ENCODE data around the gene KIAA1958.

The KIAA1958 gene

DNA sequence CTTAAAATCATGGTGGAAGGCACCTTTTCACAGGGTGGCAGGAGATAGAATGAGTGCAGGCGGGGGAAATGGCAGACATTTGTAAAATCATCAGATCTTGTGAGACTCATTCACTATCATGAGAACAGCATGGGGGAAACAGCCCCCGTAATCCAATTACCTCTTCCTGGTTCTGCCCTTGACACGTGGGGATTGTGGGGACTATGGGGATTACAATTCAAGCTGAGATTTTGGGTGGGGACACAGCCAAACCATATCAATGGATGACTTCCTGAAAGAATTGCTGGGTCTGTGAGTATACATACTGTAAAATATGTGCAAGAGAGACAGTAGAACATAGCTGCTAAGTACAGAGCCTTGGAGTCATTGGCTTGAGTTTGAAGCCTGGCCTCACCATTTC is 47.0 kb downstream of the KIAA1958 start:
- no peak overlapping the region for H3K4me3 ChIP-seq (ENCODE audit: low read depth, low read length)
- no peak for DNase-seq (ENCODE audit: low read depth)
- TF ChIP-seq CTCF (IDR thresholded peaks at IDR 0.05; ENCODE audit: insufficient read depth, low read depth, low read length, missing control alignments) = no peak

- no peak for TF ChIP-seq CTCF (IDR thresholded peaks at IDR 0.05; ENCODE audit: insufficient read depth, low read depth, low read length, missing control alignments)
- H3K4me3 ChIP-seq (ENCODE audit: low read depth, low read length) = no peak overlapping the region
- DNase-seq (ENCODE audit: low read depth) = no peak
These were observed 48.7 kb downstream of the KIAA1958 start for GRCh38 chr9:112535301-112535700.

DNA sequence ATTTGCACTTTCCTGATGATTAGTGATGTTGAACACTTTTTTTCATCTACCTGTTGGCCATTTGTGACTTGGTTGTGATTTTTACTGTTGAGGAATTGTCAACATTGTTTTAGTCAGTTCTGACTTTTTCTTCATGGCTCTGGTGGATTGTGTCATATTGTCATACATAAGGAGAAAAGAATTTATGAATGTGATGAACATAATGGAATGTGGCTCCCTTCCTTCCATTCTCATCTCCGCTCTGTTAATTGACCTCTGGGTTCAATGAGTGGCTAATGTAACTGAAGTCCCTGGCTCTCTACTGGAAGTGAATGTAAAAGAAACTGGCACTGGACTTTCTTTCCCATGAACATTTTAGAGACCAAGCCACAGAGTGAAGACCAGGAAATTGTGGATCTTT is 49.2 kb downstream of the KIAA1958 start:
- TF ChIP-seq CTCF (IDR thresholded peaks at IDR 0.05; ENCODE audit: insufficient read depth, low read depth, low read length, missing control alignments) = no peak
- no peak for DNase-seq (ENCODE audit: low read depth)
- no peak overlapping the region for H3K4me3 ChIP-seq (ENCODE audit: low read depth, low read length)

DNA sequence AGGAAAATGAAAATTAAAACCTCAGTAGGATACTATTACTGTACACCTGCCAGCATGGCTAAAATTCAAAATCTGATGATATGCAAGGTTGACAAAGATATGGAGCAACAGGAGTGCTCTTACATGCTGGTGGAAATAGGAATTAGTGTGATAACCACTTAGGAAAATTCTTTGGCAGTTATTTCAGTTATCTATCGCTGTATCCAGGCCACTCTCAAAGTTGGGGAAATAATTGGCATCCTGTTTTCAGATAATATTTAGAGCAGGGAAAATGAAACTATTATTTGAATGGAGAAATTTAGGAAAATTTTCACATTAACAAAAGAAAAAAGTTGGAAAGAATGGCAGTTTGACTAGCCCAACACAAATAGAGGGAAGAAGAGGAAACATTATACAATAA is 50.9 kb downstream of the KIAA1958 start:
- TF ChIP-seq CTCF (IDR thresholded peaks at IDR 0.05; ENCODE audit: insufficient read depth, low read depth, low read length, missing control alignments) = no peak
- no peak overlapping the region for H3K4me3 ChIP-seq (ENCODE audit: low read depth, low read length)
- no peak for DNase-seq (ENCODE audit: low read depth)

GRCh38 chr9:112540800-112541199 is 54.2 kb downstream of the KIAA1958 start:
- no peak for DNase-seq (ENCODE audit: low read depth)
- no peak for TF ChIP-seq CTCF (IDR thresholded peaks at IDR 0.05; ENCODE audit: insufficient read depth, low read depth, low read length, missing control alignments)
- no peak overlapping the region for H3K4me3 ChIP-seq (ENCODE audit: low read depth, low read length)

DNA sequence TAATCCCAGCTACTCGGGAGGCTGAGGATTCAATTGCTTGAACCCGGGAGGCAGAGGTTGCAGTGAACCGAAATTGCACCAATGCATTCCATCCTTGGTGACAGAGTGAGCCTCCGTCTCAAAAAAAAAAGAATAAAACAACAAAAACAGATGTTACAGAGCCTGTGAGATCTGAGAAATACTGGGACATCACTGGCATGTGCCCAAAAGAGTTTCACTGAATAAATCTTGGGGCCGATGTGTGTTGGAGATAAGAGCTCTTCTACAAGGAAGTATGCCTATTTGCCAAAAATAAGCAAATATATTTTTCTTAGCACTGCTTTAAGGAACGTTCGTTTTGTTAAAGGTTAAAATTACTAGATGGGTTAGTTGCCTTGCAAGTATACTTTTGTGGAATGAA is 55.1 kb downstream of the KIAA1958 start:
- no peak overlapping the region for H3K4me3 ChIP-seq (ENCODE audit: low read depth, low read length)
- no peak for DNase-seq (ENCODE audit: low read depth)
- no peak for TF ChIP-seq CTCF (IDR thresholded peaks at IDR 0.05; ENCODE audit: insufficient read depth, low read depth, low read length, missing control alignments)

DNA sequence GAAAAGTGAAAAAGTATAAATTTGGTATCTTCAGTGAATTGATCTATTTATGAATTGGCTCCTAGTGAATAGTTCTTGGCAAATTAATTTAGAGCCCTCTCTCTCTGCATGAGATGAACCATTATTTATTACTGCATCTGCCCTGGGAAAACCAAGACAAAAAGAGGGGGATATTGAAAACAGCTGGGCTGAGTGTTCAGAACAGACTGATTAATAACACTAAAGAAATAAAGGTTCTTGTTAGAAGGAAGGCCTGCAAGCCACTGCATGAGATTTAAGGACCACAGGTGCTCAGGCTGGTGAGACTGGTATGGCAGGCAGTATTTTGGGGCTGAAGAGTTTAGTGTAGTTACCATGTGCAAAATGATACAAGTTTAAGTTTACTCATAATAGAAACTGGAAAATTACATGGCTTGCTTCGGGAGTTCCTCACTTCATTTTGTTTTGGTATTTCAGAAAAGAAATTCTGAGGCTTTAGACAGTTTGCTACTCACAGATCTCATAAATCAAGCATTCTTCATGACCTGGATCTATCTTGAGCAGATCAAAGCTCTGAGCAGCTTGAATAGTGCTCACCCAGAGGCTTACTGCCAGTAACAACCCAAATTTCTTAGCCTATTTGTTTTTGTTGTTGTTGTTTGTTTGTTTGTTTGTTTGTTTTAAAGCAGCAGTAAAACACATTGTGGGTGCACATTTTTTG is 56.1 kb downstream of the KIAA1958 start:
- H3K4me3 ChIP-seq (ENCODE audit: low read depth, low read length) = no peak overlapping the region
- DNase-seq (ENCODE audit: low read depth) = peak; percentile 5
- TF ChIP-seq CTCF (IDR thresholded peaks at IDR 0.05; ENCODE audit: insufficient read depth, low read depth, low read length, missing control alignments) = no peak

Measured in GM12865 (cell line).